Inflammatory macrophage treated with lipopolysaccharide for 4 hours (primary cell): ENCODE measurements around the gene TMEM169.

Experiments used
- DNase-seq: peaks from one replicate; pipeline ENCODE4 v3.0.0-alpha.2; 2020

Gene TMEM169, protein sequence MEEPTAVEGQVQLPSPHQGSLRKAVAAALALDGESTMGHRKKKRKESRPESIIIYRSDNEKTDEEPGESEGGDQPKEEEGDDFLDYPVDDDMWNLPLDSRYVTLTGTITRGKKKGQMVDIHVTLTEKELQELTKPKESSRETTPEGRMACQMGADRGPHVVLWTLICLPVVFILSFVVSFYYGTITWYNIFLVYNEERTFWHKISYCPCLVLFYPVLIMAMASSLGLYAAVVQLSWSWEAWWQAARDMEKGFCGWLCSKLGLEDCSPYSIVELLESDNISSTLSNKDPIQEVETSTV

DNA sequence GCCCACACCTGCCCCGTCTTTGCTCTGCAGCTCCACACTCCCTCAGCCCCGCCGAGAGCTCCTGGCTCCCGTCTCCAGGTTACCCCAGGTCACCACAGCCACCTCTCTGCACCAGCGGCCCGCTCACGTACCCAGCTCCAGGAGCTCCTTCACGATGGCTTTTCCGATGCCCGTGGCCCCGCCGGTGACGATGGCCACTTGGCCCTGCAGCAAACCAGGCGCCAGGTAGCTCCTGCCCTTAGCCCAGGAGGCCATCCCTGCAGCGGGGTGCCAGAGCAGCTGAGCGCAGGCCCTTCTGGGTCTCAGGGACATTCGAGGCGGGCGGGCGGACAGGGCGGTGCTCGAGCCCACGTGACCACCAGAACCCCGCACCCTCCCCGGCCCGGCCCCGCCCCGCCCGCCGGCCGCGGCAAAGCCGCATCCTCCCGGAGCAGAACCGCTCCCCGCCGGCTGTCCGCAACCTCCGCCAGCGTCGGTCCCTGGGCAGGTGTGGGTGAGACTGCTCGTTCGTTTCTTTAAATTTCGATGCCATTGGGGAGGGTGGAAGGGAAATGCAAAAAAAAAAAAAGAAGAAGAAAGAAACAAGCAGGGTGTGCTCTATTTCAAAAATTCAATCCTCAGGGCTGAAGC, at the start of gene TMEM169, which contains the start of gene PECR:
TMEM169 (plus strand) TSS at position 433 of the 630 bp plus-strand sequence. CDS start 14,045 bp downstream, outside the sequence.
PECR (minus strand) TSS at position 323 of the 630 bp plus-strand sequence; CDS start at position 255, 68 bp downstream.
- DNase-seq: peak; percentile 57

DNA sequence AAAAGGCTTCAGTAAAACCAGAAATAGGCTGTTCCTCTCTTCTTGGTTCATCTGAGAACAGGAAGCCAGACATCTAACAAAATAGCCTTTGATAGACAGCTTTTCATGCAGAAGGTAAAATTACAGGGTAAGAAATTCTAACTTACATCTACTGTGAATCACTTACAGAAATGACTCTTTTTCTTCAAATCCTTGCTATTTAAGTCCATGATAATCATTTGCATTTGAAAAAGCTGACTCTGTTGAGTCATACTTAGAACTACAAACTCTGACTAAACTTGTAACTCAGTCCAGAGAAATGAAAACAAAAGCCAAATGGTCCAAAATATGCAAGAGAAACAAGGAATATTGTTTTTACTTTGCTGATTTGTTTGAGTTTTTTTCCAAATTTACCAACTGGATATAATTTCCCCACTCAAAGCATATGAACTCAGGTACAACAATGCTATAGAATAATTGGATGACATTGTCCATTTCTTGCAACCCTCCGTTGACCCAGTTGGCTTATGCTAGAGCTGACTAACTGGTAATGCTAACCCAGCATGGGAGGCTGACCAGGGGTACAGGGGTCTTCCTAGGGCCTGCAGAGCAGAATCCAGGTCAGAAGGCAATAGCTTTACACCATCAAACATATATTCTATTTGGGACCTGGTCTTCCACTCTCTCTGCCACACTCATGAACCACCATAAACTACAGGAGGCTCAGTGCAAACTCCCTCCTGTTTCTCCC, 49.6 kb upstream of the TMEM169 start:
- peak; percentile 65 for DNase-seq

DNA sequence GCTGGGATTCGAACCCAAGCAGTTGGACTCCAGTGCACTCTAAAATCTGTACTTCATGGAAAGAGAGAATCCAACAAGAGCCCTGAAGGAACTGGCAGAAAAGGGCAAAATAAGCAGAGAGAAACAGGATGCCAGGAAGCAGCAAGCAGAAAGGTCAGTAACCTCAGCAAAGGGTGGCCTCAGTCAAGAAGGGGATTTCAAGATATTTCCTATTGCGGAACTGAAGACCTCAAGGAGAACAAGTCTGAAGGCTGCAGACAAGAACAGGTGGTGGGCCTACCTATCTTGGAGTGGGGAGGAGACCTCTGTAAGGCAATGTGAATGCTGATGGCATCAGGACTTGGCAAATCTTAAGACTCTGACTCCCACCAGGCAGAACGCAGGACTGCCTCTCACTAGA, 48.3 kb upstream of the TMEM169 start:
- no peak for DNase-seq

DNA sequence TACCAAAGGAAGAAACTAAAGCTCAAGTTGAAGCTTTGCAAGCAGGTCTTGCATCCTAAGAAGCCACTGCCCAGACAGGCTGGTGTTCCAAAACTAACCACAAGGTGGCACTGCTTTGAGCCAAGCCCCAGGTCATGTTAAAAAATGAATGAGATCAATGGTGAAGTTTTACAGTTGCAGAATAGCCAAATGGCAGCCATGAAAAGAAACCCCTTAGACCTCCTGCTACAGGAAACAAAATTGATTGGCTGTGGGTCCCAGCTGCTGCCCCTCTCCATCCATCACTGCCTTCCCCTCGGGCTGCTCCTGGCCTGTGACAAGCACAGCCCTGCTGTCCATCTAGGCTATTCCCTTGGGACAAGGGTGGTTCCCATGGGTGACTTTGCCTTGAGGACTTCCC, 47.7 kb upstream of the TMEM169 start:
- DNase-seq: peak; percentile 69

DNA sequence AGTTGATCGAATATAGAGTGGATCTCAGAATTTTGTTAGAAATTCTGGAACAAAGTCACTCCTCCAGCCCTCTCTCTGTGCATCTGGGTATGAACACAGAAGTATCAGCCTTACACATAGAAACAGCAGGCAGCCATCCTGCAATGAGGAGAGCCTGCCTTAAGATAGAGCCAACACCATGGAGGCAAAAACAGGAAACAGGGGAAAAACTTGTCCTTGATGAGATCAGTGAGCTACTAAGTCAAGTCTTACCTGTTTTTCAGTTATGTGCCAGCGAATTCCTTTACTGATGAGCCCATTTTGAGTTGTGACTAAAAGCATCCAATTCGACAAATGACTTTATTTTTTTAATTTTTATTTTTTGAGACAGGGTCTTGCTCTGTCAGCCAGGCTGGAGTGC, 41.8 kb upstream of the TMEM169 start:
- no peak for DNase-seq

DNA sequence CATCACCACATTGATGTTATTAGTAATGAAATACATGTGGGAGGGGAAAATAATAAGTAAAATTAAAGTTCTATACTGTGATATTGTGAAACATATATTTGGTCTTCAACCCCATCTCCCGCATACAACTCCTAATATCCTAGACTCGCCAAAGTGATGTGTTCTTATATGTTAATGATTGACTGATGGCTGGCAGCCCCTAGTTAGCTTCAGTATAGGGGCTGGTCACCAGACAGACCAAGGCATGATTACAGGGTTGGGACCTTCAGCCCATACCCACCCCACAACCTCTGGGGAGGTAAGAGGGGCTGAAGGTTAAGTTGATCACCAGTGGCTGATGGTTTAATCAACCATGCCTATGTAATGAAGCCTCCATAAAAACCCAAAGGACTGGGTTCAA, 40.3 kb upstream of the TMEM169 start:
- no peak for DNase-seq

DNA sequence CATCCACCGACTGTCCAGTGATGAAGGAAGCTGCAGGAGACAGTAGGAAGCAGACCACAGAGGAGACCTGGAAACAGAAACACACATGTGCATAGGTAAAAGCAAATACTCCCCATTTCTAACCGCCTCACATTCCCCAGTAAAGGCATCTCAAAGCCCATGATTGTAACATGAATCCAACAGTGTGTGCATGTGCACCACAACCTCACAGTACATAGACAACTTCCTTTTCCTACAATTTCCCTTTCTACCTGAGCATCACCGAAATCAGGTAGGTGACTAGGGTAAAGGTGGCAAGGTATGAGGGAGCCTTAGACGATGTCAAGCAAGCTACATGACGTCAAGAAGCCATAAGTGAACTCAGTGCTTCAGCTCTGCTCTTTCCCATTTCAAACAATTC, 37.8 kb upstream of the TMEM169 start:
- no peak for DNase-seq

DNA sequence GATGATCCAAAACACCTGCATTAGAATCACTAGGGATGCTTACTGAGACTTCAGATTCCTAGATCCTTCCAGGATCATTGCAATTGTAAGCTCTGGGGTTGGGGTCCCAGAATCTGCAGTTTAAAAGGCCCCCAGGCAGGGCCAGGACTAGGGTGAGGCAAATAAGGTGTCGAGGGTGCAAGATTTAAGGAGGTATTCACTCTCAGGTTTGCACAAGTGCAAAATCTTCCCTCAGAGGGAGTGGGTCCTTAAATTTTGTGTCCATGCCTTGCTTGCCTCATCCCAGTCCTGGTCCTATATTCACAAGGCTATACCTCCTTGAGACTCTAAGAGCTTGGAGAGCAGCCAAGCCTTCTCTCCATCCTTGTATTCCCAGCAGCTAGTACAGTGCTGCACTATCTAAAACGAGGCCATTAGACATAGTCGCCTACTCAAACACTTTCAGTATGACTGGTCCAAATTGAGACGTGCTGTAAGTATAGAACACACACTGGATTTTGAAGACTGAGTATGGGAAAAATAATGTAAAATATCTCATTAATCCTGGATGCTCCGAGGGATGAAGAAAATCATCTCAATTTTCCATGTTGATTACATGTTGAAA, 36.7 kb upstream of the TMEM169 start:
- no peak for DNase-seq

DNA sequence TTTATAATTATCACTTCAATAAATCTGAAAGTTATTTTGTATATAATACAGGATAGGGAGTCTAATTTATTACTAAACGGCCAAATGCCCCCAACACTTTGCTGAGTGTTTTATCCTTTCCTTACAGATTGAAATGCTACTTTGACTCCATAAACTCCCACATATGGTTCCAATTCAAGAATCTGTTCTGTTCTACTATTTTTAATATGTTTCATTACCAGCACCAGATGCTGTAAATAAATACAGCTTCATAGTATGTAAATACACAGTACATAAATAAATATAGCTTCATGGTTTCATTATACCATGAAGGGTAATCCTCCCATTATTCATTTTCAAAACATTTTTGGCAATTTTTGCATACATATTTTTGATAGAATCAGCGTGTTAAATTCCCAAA, 34.3 kb upstream of the TMEM169 start:
- DNase-seq: no peak

DNA sequence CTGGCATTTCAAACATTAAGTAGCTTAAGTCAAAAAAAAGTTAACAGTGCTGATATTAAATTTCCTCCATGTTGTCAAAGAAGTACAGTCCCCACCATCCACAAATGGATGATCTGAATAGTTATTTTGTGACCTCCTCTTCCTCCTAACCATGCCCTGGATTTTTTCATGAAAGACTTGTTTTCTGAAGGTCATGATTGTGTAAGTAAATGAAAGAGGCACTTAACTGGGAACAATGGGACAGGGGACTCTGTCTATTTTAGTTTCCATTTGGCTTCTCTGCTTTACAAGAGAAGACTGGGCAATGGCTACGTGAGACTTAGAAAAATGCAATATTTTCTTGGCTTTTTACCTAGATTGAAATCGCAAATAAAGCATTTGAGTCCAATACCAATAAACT, 32.3 kb upstream of the TMEM169 start:
- no peak for DNase-seq

DNA sequence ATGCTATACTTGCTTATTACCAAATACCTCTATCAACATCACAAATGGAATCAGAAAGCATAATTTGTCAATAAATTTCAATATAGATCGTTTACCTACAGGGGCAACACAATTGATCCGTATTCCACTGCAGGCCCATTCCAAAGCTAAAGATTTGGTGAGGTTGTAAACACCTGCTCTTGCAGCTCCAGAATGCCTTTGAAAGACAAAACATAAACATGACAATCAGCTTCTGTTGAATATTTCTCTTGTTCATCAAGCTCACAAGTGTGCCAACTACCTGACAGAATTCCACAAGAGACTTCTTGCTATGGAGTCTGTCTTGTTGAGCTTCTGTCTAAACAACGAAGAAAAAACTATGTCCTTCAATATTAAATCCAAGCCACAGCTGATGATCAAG, 30.4 kb upstream of the TMEM169 start:
- DNase-seq: no peak

DNA sequence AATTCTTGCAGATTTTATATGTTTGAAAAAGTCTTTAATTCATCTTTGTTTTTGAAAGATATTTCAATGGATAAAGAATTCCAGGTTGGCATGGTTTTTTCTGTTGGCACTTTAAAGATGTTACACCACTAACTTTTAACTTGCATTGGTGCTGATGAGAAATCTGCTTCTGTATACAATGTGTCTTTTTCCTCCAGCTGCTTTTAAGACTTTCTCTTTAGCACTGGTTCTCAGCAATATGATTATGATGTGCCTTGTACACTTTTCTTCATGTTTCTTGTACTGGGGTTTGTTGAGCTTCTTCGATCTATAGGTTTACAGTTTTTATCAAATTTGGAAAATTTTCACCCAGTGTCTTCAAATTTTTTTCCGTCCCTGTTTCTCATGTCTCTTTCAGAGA, 29.3 kb upstream of the TMEM169 start:
- no peak for DNase-seq

DNA sequence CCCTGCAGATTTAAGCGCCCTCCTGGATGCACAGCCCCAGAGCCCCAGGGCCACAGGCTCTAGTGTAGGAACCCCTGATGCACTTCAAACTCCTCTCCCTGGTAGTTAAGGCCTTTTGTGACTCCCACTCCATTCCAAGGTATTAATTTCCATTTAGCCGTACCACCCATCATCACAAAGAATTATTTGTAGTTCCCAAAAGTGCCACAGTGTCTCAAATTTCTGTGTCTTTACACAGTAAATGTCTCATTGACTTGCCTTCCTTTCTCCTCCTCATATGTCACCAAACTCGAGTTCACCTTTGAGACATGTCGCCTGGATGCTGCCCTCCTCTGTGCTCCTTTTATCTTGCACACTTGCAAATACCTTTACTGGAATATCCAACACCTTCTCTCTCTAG, 26.0 kb upstream of the TMEM169 start:
- no peak for DNase-seq

DNA sequence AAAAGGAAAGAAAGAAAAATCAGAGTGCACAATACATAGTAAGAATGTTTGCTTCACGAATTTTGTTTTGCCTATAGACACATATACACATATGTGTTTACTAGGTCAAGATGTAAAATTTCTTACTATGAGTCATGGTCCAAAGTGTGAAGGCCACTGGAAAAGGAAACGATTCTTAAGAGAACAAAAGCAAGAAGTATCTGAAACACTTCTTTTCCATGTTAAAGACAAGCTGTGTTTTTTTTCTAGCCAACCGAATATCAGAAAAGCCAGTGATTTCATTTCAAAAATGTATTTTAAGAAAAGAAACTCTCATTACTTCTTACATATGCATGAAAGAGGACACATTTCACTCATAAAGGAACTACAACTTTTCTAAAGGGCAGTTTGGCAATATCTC, 25.0 kb upstream of the TMEM169 start:
- DNase-seq: peak; percentile 40

DNA sequence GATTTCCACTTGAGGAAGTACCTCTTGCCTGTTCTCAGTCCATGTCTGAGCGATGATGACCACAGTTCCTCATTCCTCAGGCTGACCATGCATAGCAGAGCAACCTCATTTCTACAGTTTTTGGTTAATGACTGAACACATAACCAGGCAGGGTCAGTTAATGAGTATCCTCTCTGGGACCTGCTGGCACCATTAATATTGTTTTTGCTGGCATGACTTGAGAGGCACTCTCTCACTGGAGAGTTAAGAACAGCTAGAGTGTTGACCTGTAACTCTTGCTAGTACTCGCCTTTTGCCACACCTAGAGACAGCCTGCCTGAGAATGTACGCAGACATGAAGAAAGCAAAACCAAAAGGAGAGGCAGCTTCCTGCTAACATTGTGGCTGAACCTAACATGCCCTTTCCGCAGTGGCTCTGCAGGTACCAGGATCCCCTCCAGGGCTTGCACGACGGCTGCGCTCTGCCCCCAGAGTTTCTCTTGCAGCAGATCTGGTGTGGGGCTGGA, 24.0 kb upstream of the TMEM169 start:
- DNase-seq: peak; percentile 82

DNA sequence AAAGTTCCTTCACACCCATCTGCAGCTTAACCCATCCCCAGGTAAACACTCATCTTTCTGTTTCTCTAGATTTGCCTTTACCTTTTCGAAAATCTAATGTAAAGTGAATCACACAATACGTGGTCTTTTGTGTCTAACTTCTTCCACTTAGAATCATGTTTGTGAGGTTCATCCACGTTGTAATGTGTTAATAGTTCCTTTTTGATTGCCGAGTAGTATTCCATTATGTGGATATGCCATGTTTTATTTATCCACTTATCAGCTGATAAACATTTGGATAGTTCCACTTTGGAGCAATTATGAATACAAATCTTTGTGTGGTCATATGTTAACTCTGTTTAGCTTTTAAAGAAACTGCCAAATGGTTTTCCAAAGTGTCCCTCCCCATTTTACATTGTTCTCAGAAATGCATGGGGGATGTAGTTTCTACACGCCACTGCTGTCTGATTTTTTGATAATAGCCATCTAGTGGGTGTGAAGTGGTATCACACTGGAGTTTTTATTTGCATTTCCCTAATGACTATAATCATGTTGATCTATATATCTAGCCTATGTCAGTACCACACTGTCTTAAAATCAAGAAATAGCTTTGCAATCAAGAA, 22.4 kb upstream of the TMEM169 start:
- DNase-seq: peak; percentile 14

DNA sequence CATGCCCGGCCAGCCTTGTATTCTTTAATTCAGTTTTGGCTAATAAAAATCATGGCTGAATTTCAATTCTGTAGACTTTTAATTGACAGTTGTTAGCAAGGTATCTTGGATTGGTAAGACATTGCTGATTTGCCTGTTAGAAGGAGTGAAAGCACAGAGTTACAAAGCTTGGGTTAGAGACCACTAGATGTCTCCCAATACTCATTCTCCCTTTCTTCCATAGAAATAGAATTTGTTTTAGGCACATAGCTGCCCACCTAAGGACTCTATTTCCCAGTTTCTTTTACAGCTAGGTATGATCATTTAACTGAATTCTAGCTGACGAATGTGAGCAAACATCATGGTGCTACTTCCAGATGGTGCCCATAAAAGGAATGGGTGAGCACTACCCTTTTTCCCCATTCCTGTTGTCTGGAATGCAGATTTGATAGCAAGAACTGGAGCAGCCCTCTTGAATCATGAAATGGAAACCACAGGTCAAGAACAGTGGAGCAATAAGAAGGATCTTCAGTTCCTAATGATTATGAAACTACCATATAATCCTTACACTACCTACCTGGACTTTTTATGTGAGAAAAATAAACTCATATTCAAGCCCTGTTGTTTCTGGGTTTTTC, 17.6 kb upstream of the TMEM169 start:
- DNase-seq: no peak

DNA sequence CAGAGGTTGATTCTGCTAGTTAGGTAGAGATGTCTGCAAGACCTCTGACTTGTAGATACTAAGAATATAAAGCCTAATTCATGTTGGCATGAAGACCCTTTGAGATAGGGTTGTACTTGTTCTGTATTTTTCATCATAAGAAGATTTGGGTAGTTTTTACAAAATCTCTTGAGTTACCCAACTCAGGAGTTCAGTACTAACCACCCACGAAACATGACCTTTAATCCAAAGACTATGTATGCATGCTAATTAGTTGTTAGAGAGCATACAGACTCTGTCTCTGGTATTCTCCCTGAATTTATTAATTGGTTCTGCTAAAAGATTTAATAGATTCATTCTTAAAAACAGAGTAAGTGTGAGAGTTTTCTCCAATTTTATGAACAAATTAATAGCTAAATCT, 17.1 kb upstream of the TMEM169 start:
- DNase-seq: peak; percentile 46

DNA sequence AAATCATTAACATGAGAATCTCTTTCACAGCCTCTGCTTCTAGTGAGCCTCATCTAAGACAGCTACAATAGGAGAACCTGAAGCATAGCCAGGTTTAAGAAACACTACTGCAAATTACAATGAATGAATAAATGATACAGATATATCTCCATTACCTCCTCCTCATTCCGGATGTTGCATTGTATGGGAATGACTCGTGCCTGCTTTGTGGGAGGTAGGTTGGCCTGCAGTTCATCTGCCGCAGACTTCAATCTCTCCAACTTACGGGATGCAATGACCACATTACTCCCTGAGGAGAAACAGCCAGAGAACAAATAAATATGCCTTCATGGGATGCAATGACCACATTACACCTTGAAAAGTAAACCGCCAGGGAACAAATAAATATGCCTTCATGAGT, 15.5 kb upstream of the TMEM169 start:
- no peak for DNase-seq

DNA sequence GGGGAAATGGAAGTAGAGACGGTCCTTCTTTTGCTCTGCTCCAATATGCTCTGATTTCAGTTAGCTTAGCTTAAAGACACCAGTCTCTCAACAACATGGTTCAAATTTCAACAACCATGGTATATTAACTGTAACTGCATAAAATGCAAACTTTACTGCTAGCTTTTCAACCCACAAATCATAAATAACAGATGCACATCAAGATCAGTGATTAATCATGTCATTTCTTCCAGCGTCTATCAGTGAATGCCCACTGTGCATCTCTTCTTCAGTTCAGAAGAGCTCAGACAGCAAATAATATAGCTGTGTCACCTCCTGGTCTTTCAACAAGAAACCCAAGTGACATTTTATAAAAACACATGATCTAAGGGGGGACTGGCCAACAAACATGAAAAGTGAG, 12.7 kb upstream of the TMEM169 start:
- no peak for DNase-seq

DNA sequence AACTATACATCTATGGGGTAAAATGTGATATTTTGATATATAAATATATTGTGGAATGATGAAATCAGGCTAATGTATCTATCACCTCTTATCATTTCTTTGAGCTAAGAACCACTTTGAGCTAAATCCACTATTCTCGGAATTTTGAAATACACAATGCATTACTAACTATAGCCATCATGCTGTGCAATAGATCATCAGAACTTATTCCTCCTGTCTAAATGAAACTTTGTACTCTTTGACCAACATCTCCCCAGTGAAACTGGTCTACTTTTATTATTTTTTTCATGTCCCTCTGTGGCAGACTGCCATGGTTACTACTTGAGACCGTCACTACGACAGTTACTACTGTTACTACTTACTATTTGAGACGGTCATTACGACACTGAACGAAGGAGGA, 11.5 kb upstream of the TMEM169 start:
- DNase-seq: no peak

DNA sequence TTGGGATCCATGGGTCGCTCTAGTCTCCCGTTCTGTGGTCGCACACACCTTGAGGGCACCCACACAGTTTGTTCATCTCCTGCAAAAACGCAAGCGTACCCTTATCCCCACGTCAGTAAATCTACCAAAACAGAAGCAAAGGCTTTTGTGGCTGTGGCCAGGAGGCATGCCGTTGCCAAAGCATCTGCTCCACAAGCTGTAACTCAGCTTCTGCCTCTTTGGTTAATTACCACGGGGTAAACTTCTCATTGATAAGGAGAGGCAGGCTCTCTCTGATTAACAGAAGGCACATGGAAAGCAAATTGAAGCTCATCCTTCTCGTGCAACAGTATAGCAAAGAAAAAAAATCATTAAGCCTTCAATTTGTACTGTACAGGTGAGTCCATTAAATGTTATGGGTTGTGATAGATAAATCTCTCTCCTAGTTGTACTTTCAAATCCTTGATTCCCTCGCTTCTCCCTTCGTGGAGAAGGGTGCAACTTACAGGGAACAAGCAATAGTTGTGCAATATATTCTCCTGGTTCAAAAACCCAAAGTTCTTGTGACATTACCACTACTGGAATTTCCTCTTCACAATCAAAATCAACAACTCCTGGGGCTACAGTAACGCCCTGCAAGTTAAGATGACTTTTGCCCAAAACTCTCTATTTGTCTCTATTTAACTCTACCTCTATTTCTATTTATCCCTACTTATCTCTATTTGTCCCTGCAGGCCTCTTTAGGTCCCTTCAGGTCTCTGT, 10.4 kb upstream of the TMEM169 start:
- DNase-seq: no peak
